ENCODE measurements around the gene DCHS2. TPM values are rescaled to one million over a fixed set of nuclear protein-coding genes. Genes with fewer than 3 reads are reported as not detected.

The DCHS2 gene
- total RNA-seq, 2 experiments from 2014 or later = 0.16 to 0.22 TPM

DNA sequence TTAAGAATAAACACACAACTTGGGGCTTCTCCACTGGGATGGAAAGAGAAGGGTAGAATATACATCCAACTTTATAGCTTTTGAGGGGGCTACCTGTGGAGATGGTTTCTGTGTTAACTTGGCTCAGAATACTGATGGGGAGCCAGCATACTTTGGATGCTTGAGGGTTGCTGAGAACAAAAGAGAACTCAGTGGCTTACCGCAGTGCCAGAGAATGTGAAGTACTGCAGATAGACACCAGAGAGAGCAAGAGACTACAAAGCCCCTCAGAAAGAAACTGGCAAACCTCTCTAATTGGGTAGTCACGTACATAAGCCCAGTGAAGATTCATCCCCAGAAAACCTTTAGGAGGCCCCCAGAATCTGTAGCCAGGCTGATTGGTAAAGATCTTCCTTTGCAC, 214.4 kb downstream of the DCHS2 start:
- peaks cover 6% of the 10 kb centered on the region for H3K9me3 Mint-ChIP-seq
- Histone ChIP-seq H3K4me3 (ENCODE audit: low read length) (no peak overlapping the region), H3K27me3 (ENCODE audit: control insufficient read depth in 1 of 2, insufficient read depth in 2 of 2, low read length in 2 of 2) (no peaks in the 10 kb centered on the region), H3K4me1 (ENCODE audit: insufficient read depth, low read length) (no peaks in the 10 kb centered on the region), H3K9me3 (ENCODE audit: control insufficient read depth in 1 of 2, insufficient read depth in 1 of 2, low read length in 2 of 2) (no peaks in the 10 kb centered on the region), H3K27ac (ENCODE audit: low read depth in 1 of 2, low read length in 2 of 2) (no peak overlapping the region), H3K36me3 (ENCODE audit: insufficient read depth, low read length) (no peaks in the 10 kb centered on the region)
- POLR2A ChIA-PET = no interaction called here
- no peak overlapping the region for H3K27ac Mint-ChIP-seq
- peaks cover 34% of the 10 kb centered on the region for H3K27me3 Mint-ChIP-seq
- H3K4me1 Mint-ChIP-seq (ENCODE audit: low read depth) = no peaks in the 10 kb centered on the region
- ATAC-seq (ENCODE audit: poor library complexity) (no peak), DNase-seq (no peak)
- CTCF ChIA-PET = no interaction called here
- H3K36me3 Mint-ChIP-seq (ENCODE audit: low read depth) = no peaks in the 10 kb centered on the region
- H3K4me3 Mint-ChIP-seq = no peak overlapping the region
- TF ChIP-seq, protein P1, sequence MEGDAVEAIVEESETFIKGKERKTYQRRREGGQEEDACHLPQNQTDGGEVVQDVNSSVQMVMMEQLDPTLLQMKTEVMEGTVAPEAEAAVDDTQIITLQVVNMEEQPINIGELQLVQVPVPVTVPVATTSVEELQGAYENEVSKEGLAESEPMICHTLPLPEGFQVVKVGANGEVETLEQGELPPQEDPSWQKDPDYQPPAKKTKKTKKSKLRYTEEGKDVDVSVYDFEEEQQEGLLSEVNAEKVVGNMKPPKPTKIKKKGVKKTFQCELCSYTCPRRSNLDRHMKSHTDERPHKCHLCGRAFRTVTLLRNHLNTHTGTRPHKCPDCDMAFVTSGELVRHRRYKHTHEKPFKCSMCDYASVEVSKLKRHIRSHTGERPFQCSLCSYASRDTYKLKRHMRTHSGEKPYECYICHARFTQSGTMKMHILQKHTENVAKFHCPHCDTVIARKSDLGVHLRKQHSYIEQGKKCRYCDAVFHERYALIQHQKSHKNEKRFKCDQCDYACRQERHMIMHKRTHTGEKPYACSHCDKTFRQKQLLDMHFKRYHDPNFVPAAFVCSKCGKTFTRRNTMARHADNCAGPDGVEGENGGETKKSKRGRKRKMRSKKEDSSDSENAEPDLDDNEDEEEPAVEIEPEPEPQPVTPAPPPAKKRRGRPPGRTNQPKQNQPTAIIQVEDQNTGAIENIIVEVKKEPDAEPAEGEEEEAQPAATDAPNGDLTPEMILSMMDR (IDR thresholded peaks at IDR 0.05) = no peak
- intact Hi-C loops (cut with DNase I, micrococcal nuclease) = no loop called here

- TF ChIP-seq, protein P1 (IDR thresholded peaks at IDR 0.05) = no peak
- DNase-seq (no peak), ATAC-seq (ENCODE audit: poor library complexity) (no peak)
- Mint-ChIP-seq H3K9me3 (peaks cover 6% of the 10 kb centered on the region), H3K36me3 (ENCODE audit: low read depth) (no peaks in the 10 kb centered on the region), H3K4me3 (no peak overlapping the region), H3K27me3 (peaks cover 34% of the 10 kb centered on the region), H3K27ac (no peak overlapping the region), H3K4me1 (ENCODE audit: low read depth) (no peaks in the 10 kb centered on the region)
- POLR2A ChIA-PET = no interaction called here
- CTCF ChIA-PET = no interaction called here
- Histone ChIP-seq H3K9me3 (ENCODE audit: control insufficient read depth in 1 of 2, insufficient read depth in 1 of 2, low read length in 2 of 2) (no peaks in the 10 kb centered on the region), H3K27ac (ENCODE audit: low read depth in 1 of 2, low read length in 2 of 2) (no peak overlapping the region), H3K4me3 (ENCODE audit: low read length) (no peak overlapping the region), H3K36me3 (ENCODE audit: insufficient read depth, low read length) (no peaks in the 10 kb centered on the region), H3K4me1 (ENCODE audit: insufficient read depth, low read length) (no peaks in the 10 kb centered on the region), H3K27me3 (ENCODE audit: control insufficient read depth in 1 of 2, insufficient read depth in 2 of 2, low read length in 2 of 2) (no peaks in the 10 kb centered on the region)
- intact Hi-C loops (cut with DNase I, micrococcal nuclease) = no loop called here
Measured at GRCh38 chr4:154276496-154276895, 215.1 kb downstream of the DCHS2 start.

DNA sequence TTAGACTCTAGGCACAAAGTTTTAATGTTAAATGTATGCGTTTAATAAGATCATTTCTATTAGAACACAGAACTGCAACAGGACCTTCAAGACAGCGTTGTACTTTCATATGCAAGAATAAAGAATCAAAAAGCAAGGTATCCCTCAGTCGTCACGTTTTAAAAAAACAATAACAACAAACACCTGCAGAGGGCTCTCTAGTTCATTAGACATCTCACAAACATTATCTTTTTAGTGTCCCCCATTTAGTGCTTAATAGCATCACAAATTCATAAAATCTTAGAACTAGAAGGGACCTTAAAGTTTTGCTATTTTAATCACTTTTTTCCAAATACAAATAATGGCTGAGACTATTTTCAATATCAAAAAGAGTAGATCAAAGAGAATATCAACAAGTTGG, 236.6 kb downstream of the DCHS2 start:
- ATAC-seq (ENCODE audit: poor library complexity) (no peak), DNase-seq (no peak)
- Histone ChIP-seq H3K27me3 (ENCODE audit: control insufficient read depth in 1 of 2, insufficient read depth in 2 of 2, low read length in 2 of 2) (peaks cover 0 to 4% of the 10 kb centered on the region in 2 experiments), H3K4me1 (ENCODE audit: insufficient read depth, low read length) (no peaks in the 10 kb centered on the region), H3K9me3 (ENCODE audit: control insufficient read depth in 1 of 2, insufficient read depth in 1 of 2, low read length in 2 of 2) (no peaks in the 10 kb centered on the region), H3K4me3 (ENCODE audit: low read length) (no peak overlapping the region), H3K27ac (ENCODE audit: low read depth in 1 of 2, low read length in 2 of 2) (no peak overlapping the region), H3K36me3 (ENCODE audit: insufficient read depth, low read length) (no peaks in the 10 kb centered on the region)
- no peaks in the 10 kb centered on the region for H3K9me3 Mint-ChIP-seq
- no peak overlapping the region for H3K4me3 Mint-ChIP-seq
- ChIA-PET CTCF (no interaction called here), POLR2A (no interaction called here)
- H3K36me3 Mint-ChIP-seq (ENCODE audit: low read depth) = no peaks in the 10 kb centered on the region
- H3K27ac Mint-ChIP-seq = no peak overlapping the region
- peaks cover 39% of the 10 kb centered on the region for H3K27me3 Mint-ChIP-seq
- intact Hi-C loops (cut with DNase I, micrococcal nuclease) = no loop called here
- TF ChIP-seq, protein P1 (IDR thresholded peaks at IDR 0.05) = no peak
- no peaks in the 10 kb centered on the region for H3K4me1 Mint-ChIP-seq (ENCODE audit: low read depth)
